Fibroblast of pulmonary artery (primary cell): ENCODE measurements around the gene FSTL1.

Experiments
- DNase-seq: peaks from one replicate; pipeline ENCODE4 v3.0.0-alpha.2; 2010; ENCODE audit warnings: low read depth
- H3K4me3 ChIP-seq: replicated peaks from 2 replicates; pipeline ENCODE4 v1.5.1; 2011; ENCODE audit warnings: low read depth, mild to moderate bottlenecking, control low read depth, low read length, moderate library complexity
- TF ChIP-seq, protein P1 (sequence below): IDR thresholded peaks from 2 replicates; pipeline ENCODE4 v1.5.1; 2011; ENCODE audit warnings: mild to moderate bottlenecking, control low read depth, low read length, inconsistent platforms; ENCODE audit errors: missing control alignments

FSTL1 gene

DNA sequence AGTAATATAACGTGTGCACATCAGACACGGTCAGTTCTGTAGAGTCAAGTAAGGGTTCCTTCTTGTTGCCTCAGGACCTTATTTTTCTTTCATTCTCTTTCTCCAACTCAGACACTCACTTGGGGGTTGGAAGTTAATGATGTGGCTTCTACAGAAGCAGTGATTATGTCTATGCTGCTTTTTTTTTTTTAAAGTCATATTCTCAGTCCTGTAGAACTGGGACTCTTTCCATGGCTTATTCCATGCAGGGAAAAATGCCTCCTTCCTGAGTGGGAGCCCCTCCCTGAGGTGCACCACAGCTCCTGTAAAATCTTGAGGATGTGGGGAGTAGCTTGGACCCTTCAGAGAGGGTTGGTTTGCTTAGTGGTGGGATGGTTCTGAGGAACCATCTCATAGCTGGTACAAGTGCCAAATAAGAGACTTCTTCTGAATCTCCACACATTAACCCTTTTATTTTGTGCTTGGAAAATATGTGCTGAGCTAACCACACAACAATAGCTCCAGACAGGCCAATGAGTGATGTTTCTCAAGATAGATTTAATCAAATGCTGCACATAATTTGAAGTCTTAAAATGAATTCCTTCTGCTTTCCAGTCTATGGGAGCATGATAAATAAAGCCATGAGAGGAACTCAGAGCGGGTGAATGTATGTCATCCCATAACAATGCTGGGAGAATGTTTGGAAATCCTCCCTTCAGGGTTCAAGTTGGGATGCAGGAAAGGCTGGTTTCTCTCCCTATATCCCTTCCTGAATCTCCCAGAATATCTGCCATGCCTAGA lies 23.3 kb upstream of the FSTL1 start:
- no peak overlapping the region for H3K4me3 ChIP-seq
- DNase-seq = no peak
- TF ChIP-seq, protein P1, sequence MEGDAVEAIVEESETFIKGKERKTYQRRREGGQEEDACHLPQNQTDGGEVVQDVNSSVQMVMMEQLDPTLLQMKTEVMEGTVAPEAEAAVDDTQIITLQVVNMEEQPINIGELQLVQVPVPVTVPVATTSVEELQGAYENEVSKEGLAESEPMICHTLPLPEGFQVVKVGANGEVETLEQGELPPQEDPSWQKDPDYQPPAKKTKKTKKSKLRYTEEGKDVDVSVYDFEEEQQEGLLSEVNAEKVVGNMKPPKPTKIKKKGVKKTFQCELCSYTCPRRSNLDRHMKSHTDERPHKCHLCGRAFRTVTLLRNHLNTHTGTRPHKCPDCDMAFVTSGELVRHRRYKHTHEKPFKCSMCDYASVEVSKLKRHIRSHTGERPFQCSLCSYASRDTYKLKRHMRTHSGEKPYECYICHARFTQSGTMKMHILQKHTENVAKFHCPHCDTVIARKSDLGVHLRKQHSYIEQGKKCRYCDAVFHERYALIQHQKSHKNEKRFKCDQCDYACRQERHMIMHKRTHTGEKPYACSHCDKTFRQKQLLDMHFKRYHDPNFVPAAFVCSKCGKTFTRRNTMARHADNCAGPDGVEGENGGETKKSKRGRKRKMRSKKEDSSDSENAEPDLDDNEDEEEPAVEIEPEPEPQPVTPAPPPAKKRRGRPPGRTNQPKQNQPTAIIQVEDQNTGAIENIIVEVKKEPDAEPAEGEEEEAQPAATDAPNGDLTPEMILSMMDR = no peak

- no peak overlapping the region for H3K4me3 ChIP-seq
- no peak for DNase-seq
- TF ChIP-seq, protein P1 = no peak
Measured at GRCh38 chr3:120473389-120473788, 22.6 kb upstream of the FSTL1 start.

DNA sequence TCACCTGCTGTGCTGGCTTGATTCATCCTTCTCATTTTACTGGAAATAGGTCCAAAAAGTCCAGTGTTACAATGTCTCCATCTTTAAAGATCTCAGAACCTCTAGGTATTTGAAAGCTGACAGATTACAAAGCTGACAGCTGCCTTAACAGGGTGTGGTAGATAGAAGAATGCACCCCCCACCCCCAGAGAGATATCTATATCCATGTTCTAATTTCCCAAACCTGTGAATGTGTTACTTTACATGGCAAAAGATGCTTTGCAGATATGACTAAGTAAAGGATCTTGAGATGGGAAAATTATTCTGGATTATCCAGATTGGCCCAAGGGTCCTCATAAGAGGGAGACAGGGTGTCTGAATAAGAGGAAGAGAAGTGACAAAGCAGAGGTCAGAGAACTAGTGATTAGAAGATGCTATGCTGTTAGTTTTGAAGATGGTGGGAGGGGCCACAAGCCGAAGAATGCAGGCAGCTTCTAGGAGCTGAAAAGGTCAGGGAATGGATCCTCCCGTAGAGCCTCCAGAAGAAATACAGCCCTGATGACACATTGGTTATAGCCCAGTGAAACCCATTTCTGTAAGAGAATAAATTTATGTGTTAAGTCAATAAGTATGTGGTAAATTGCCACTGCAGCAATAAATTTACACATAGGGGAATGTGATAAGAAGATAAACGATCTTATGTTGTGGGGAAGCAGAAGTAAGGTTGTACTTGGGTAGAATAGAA lies 21.5 kb upstream of the FSTL1 start:
- H3K4me3 ChIP-seq = no peak overlapping the region
- TF ChIP-seq, protein P1 = no peak
- DNase-seq = no peak

DNA sequence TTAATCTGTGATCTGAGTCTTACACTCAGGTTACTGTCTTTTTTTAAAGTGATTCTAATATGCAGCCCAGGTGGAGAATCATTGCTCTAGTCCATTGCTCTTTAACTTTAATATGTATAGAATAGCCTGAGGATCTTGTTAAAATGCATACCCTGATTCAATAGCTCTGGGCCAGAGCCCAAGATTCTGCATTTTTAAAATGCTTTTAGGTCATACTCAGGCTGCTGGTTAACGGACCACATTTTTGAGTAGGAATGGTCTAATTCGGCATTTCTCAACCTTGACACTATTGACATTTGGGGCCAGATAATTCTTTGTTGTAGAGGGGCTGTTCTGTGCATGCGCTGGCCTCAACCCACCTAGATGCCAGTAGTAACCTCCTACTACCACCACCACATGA lies 20.9 kb upstream of the FSTL1 start:
- no peak overlapping the region for H3K4me3 ChIP-seq
- DNase-seq = peak; percentile 56

GRCh38 chr3:120470870-120471269 lies 20.1 kb upstream of the FSTL1 start:
- TF ChIP-seq, protein P1 = no peak
- no peak overlapping the region for H3K4me3 ChIP-seq
- DNase-seq = no peak

More for the DNA sequence above, 20.9 kb upstream of the FSTL1 start:
- TF ChIP-seq, protein P1 = no peak

GRCh38 chr3:120469882-120470301 lies 19.1 kb upstream of the FSTL1 start:
- no peak for DNase-seq
- H3K4me3 ChIP-seq = no peak overlapping the region
- TF ChIP-seq, protein P1 = no peak
